Left lung (tissue), 10 donors: Measurements from ENCODE around the gene RASGRF1. TPM values are rescaled to one million over a fixed set of nuclear protein-coding genes. Genes with fewer than 3 reads are reported as not detected.

Source experiments
- ATAC-seq: fragments of 200-7000 bp; cut with Tn5 transposase; one replicate; pipeline ENCODE4 v1.9.1; 2020; ENCODE audit warnings: moderate library complexity
- DNase-seq, 4 donors: peaks; one replicate each; pipeline ENCODE4 v3.0.0-alpha.2; 2013 to 2020
- H3K27ac ChIP-seq, 2 donors: fragments of 200-600 bp; sonication (generic) in 1 of 2; one replicate each; pipeline versions ENCODE4 v1.5.0 to v1.8.0; 2020 to 2021
- H3K27me3 ChIP-seq, 2 donors: fragments of 200-600 bp; sonication (generic) in 1 of 2; one replicate each; pipeline versions ENCODE4 v1.5.0 to v1.8.0; 2020 to 2021
- H3K36me3 ChIP-seq, 2 donors: fragments of 200-600 bp; sonication (generic) in 1 of 2; one replicate each; pipeline versions ENCODE4 v1.5.0 to v1.8.0; 2020 to 2021
- H3K4me1 ChIP-seq, 2 donors: fragments of 200-600 bp; one replicate each; pipeline ENCODE4 v1.8.0; 2021
- H3K4me3 ChIP-seq, 2 donors: fragments of 200-600 bp; sonication (generic) in 1 of 2; one replicate each; pipeline versions ENCODE4 v1.5.0 to v1.8.0; 2020 to 2021; ENCODE audit warnings: mild to moderate bottlenecking in 1 of 2
- H3K9me3 ChIP-seq, 2 donors: fragments of 200-600 bp; sonication (generic) in 1 of 2; one replicate each; pipeline versions ENCODE4 v1.5.0 to v1.8.0; 2020 to 2021
- CTCF ChIP-seq, 2 donors: fragments of 200-600 bp; sonication (generic) in 1 of 2; IDR thresholded peaks; one replicate each; pipeline versions ENCODE4 v1.5.0 to v1.8.0; 2021; ENCODE audit warnings: antibody characterized with exemption in 2 of 2
- intact Hi-C, 2 donors: fragments of 100-400 bp; cut with DNase I; formaldehyde crosslinking; loops; one replicate each; pipeline versions ENCODE4 v1.11.2 to v1.14.2; 2022
- polyA plus RNA-seq, 6 donors: library from polyadenylated mRNA; unstranded; fragments of 120-200 nt; gene quantifications; one replicate each; pipeline ENCODE4 v1.2.1, GENCODE V29; 2013; ENCODE audit not compliant: insufficient read length in 6 of 6
- total RNA-seq, 2 donors: library from RNA; stranded (reverse); fragmentation: NEBNext Ultra II Directional; extraction: Animal tissue kit (Norgen Biotek cat#: 25700); gene quantifications; one replicate each; pipeline ENCODE4 v1.2.1, GENCODE V29; 2021
- donor health status: DM: no; HTN: yes; CAD: no.
- donor health status: DM: no; HTN: no; CAD: no.

The RASGRF1 gene
- total and polyA plus RNA-seq, 8 donors = 5.9 to 63.2 (median 26.0) TPM

- intact Hi-C loops = no loop called here
- ATAC-seq (no peak), DNase-seq (peak in 1 of 4 donors; percentile 38)
- TF ChIP-seq CTCF (IDR thresholded peaks at IDR 0.05) = no peak
- H3K27me3 ChIP-seq = no peaks in the 10 kb centered on the region
- H3K4me1 ChIP-seq = no peaks in the 10 kb centered on the region
- no peaks in the 10 kb centered on the region for H3K36me3 ChIP-seq
- no peaks in the 10 kb centered on the region for H3K9me3 ChIP-seq
- H3K4me3 ChIP-seq = no peak overlapping the region
- no peak overlapping the region for H3K27ac ChIP-seq
Measured at GRCh38 chr15:79122991-79123390, 32.4 kb upstream of the RASGRF1 start.

- no peak overlapping the region for H3K27ac ChIP-seq
- H3K36me3 ChIP-seq = no peaks in the 10 kb centered on the region
- ATAC-seq (no peak), DNase-seq (no peak)
- H3K9me3 ChIP-seq = no peaks in the 10 kb centered on the region
- intact Hi-C loops = no loop called here
- no peak for TF ChIP-seq CTCF (IDR thresholded peaks at IDR 0.05)
- H3K4me3 ChIP-seq = no peak overlapping the region
- no peaks in the 10 kb centered on the region for H3K4me1 ChIP-seq
- H3K27me3 ChIP-seq = no peaks in the 10 kb centered on the region
Measured at GRCh38 chr15:79122391-79122790, 31.8 kb upstream of the RASGRF1 start.

- intact Hi-C loops = no loop called here
- no peaks in the 10 kb centered on the region for H3K9me3 ChIP-seq
Measured at GRCh38 chr15:79121571-79121970, 31.0 kb upstream of the RASGRF1 start.

GRCh38 chr15:79117442-79118204, 27.0 kb upstream of the RASGRF1 start:
- Histone ChIP-seq H3K4me3 (no peak overlapping the region), H3K9me3 (no peaks in the 10 kb centered on the region), H3K4me1 (no peaks in the 10 kb centered on the region), H3K36me3 (no peaks in the 10 kb centered on the region), H3K27ac (no peak overlapping the region), H3K27me3 (no peaks in the 10 kb centered on the region)
- no peak for TF ChIP-seq CTCF (IDR thresholded peaks at IDR 0.05)
- ATAC-seq (no peak), DNase-seq (no peak)
- intact Hi-C loops = no loop called here

More at GRCh38 chr15:79121571-79121970, 31.0 kb upstream of the RASGRF1 start:
- Histone ChIP-seq H3K4me3 (no peak overlapping the region), H3K36me3 (no peaks in the 10 kb centered on the region), H3K27me3 (no peaks in the 10 kb centered on the region), H3K27ac (no peak overlapping the region), H3K4me1 (no peaks in the 10 kb centered on the region)
- ATAC-seq (no peak), DNase-seq (no peak)
- TF ChIP-seq CTCF (IDR thresholded peaks at IDR 0.05) = no peak

- no peak for DNase-seq
- no peaks in the 10 kb centered on the region for H3K36me3 ChIP-seq
- H3K27ac ChIP-seq = no peak overlapping the region
- intact Hi-C loops = no loop called here
- no peak for TF ChIP-seq CTCF (IDR thresholded peaks at IDR 0.05)
- ATAC-seq = no peak
- H3K27me3 ChIP-seq = no peaks in the 10 kb centered on the region
- no peaks in the 10 kb centered on the region for H3K4me1 ChIP-seq
- no peaks in the 10 kb centered on the region for H3K9me3 ChIP-seq
- H3K4me3 ChIP-seq = no peak overlapping the region
Measured at GRCh38 chr15:79116771-79117170, 26.2 kb upstream of the RASGRF1 start.
